Measurements from ENCODE around the gene MTARC1.

GRCh38 chr1:220786337-220787068 lies at the start of gene MTARC1:
- TF ChIP-seq EZH2 (IDR thresholded peaks at IDR 0.05; ENCODE audit: insufficient read depth, poor library complexity, severe bottlenecking) (no peak), EZH2phosphoT487 (IDR thresholded peaks at IDR 0.05; ENCODE audit: insufficient read depth, low read depth) (no peak)

Measured in GM23248 (cell line).